Activated CD4-positive, alpha-beta T cell treated with anti-CD3 and anti-CD28 coated beads, Interleukin-2, amount 50 U/mL, for 24 hours (primary cell): ENCODE results near the gene SPINK9.

Experiments used
- DNase-seq, 2 donors: peaks; one replicate each; pipeline ENCODE4 v3.0.0-alpha.2; 2020; ENCODE audit warnings: low read depth in 1 of 2, low spot score in 1 of 2

SPINK9 gene

DNA sequence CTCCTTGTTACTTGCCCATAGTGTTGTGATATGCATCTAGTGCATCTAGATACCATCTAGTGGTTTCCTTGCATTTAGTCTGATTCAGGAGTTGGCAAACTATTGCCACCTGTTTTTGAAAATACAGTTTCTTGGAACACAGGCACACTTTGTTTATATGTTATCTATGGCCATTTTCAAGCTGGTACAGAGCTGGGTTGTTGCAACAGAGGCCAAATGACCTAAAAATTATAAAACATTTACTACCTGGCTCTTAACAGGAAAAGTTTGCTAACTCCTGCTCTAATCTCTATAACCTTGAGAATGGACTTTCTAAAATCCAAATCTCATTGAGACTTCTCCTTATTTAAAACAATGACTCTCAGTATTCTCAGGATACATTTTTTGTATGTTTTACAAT is 29.0 kb downstream of the SPINK9 start:
- DNase-seq = no peak

DNA sequence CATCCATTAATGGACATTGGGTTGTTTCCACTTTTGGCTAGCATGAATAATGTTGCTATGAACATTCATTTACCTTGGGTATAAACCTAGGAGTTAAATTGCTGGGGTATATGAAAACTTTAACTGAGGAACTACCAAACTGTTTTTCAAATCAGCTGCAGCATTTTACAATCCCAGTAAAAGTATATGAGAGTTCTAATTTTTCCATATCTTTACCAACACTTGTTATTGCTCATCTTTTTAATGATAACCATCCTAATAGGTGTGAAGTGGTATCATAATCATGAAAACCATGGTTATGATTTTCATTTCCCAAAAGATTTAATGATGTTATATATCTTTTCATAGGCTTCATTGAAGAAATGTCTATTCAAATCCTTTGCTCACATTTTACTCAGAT is 32.9 kb downstream of the SPINK9 start:
- DNase-seq = no peak

DNA sequence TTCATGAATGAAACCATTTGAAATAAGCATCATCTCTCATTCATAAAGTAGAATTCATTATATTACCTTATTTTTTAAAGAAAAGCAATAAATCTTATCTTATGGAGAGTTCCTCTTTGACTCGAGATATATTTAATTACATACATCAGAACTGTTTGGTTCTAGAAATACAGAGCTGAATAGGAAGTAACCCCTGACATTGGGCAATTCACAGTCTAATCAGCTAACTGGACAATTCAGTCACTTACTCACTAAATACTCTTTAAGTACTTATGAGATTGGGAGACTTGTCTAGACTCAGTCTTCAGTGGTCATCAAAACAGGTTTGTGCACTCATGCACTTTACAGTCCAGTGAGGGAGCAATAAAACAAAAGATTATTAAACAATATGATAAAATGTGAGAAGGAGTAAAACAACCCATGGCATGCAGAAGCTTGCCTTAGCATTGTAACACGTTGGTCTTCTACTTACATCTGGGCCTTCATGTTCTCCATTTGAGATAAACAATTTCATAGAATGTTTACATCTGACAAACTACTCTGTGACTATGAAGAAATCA is 36.9 kb downstream of the SPINK9 start:
- no peak for DNase-seq

DNA sequence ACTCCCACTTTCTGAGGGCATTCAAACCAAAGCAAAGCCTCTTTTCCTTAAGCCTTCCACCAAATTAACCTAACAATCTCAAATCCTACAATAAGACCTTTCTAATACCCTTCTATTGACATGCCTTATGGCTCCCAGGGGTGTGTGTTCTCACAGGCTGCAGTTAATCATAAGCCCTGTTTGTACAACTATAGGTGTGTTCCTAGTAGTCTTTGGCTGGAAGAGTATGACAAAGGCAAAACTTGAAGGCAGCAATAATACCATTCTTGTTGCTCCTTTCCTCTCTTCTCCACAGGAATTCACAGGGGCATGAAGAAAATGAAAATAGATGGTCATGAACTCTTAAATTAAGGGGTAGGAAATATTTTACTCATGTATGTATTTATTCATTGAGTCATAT is 37.5 kb downstream of the SPINK9 start:
- DNase-seq = no peak

DNA sequence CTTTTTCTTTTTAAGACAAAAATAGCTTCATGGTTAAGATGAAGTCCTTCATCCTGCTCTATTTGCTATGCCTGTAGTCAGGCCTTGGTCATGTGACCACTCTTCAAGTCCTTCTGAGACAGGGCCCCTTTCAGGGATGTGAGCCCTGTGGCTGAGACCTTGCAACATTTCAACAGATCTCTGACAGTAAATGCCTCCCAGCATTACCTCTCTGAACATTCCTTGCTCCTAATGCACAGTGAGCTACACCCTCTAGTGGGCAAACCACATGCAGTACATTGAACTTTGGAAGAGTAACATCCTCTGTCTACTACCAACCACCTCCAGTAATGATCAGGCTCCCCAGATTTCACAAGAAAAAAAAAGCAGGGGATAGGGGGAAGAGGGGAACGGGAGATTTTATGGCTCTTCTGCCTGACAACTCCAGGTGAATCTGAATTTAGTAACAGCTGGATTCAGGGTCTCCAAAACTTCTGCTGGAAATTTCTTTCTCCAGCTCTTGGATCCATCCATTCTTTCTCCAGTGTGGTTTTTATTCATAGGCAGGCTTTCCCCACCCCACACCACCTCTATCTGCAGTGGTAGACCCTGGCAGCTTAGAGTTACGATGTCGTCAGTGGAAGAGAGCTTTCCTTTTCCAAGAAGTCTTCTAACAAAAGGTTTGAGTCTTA is 39.5 kb downstream of the SPINK9 start:
- no peak for DNase-seq

DNA sequence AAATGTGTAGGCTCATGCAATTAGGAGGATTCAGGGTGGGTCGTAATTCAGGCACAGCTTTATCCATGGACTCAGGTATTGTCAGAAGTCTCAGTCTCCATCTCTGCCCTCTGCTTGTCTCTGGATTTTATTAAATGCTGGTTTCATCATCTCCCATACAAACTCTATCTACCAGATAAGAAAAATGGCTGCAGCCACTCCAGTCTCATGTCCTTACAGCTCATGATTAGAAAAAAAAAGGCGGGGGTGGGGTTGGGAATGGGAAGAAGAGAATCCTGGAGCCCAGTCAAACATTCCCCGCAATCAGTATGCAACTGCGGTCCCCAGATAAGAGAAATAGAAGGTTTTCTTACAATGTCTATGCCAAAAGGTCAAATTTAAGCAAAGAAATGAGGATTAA is 40.8 kb downstream of the SPINK9 start:
- DNase-seq = no peak

DNA sequence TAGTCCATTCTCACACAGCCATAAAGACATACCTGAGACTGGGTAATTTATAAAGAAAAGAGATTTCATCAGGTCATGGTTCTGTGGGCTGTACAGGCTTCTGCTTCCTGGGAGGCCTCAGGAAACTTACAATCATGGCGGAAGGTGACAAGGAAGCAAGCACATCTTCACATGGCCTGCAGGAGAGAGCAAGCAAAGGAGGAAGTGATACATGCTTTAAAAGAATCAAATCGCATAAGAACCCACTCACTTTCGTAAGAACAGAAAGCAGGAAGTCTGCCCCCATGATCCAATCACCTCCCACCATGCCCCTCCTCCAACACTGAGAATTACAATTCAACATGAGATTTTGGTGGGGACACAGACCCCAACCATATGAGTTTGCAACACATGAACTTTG is 43.3 kb downstream of the SPINK9 start:
- no peak for DNase-seq

DNA sequence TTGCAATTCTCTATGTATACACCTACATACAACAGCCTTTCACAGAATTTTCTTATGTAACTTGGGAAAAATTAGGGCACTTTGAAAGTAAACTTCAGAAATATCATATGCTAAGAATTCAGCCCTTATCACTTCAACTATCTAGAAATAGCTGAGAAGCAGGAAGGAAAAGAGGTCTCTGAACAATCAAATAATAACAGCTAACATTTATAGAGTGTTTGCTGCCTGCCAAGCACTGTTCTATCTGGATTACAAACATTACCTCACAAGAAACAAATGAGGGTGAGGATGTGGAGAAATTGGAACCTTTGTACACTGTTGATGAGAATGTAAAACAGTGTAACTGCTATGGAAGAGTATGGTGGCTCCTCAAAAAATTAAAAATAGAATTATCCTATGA is 44.0 kb downstream of the SPINK9 start:
- DNase-seq = no peak

DNA sequence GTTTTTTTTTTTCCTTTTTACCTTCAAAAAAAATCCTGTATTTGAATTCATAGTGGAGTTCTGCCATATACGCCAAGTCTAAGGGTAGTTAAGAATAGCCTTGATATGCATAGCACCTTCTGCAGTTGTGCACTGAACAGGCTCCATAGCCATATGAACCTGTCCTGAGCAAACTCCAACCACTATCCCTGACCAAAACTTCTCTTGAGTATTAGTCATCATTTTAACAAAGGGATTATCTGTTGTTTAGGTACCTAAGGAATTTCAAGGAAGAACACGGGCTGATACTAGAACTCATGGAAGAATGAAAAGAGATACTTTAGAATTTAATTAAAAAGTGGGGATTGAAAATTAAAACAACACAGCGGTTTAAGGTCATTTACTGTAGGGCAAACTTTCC is 46.5 kb downstream of the SPINK9 start:
- no peak for DNase-seq

DNA sequence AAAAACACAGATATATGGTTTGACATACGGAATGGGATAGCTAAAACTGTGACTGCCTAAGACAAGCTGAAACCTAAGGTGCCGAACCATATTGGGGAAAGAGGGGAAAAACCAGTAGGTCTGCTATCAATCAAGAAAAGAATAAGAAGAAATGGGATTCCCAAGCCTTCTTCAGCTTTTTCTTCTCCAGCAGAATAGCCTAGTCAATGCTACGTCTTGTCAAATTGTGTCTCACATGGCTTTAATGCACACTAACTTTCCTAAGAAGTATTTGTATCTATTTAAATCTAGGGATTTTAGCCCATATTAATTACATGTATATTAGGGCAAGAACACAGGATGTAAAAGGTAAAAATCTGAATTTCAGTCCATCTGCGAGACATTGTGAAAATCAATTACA is 47.6 kb downstream of the SPINK9 start:
- no peak for DNase-seq

DNA sequence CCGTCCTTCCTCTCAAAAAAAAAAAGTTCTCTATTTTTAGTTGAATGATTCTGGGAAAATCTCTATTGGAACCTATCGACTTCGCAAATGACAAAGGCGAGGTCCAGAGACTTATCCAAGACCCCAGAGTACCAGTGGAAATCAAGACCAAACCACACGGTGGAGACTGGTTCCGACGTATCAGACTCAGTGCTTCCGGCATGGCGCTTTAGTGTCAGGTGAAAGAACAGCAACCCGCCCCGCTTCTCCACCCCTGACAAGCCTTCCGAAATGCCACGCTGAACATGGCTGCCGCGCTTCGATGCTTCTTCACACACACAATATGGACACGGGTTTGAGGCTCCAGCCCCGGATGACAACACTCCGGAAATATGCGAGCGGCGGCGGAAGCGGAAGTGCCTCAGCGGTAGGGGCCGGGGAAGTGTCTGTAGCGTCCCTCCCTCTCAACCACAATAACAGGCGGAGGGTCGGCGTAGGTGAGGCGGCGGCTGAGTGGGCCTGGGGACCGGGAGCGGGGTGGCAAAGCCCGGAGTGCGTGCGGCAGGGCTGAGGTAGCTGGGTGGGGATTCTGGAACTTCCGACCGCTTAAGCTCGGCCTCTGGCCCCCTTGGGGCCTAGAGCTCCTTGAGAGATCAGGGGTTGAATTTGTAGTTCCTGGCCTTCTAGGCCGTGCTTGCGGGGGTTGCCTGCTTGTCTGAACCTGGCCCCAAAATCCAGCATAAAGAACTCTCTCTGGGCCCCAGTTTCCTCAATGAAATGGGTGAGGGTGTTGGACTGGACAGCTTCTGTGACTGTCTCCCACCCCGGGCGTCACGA is 48.4 kb downstream of the SPINK9 start, which contains the start of gene FBXO38:
TSS of gene FBXO38 (plus strand) at position 395 of the 816 bp plus-strand sequence. CDS start 10,819 bp downstream, outside the sequence.
- DNase-seq = peak; percentile 93 to 97

DNA sequence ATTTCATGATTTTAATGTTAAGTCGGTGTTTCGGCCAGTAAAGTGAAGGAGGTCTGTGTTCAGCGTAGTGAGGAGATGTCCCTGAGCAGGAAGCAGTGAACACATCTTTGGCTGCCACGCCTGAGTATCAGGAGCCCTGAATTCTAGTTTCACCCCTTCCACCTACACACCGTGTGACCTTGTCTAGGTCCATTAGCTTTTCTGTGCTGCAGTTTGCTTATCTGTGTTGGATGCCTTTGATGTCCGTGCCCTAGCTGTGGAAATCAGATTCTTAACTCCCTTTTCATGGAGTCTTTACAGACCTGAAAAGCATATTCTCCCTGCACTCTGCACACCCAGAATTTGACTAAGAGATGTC is 49.0 kb downstream of the SPINK9 start:
- DNase-seq = no peak

DNA sequence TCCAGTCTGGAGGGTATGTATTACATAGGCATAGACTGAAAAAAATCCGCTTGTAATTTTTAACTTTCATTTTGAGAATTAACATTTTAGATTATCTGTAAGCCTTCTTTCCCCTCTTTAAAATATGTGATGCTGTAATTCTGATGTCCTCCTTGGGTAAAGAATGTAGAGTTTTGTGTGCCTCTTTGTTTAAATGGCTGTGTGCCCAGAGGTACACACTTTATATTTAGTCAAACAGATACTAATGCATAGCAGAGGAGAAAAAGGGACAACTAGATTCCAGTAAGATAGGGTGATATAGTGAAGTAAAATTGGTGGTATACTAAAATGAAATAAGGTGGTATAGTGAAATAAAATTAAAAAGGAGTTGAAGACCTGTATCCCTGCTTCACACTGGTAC is 49.7 kb downstream of the SPINK9 start:
- no peak for DNase-seq

DNA sequence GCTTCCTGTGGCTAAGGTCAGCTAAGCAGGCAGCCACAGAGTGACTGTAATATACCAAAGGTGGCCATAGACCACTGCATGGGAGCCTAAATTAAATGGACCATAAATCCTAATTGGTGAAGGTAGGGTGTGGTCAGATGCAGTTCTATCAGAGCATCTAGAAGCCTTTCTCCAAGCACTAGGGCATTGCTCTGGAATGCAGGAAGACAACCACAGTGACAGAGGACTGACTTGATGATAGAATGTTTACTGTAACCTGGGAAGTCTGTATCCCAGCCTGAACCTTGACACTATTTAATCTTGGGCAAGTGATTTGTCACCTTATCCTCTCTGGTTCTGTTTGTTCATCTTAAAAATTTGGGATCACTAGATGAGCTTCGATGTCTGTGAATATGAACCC is 50.7 kb downstream of the SPINK9 start:
- DNase-seq = no peak

DNA sequence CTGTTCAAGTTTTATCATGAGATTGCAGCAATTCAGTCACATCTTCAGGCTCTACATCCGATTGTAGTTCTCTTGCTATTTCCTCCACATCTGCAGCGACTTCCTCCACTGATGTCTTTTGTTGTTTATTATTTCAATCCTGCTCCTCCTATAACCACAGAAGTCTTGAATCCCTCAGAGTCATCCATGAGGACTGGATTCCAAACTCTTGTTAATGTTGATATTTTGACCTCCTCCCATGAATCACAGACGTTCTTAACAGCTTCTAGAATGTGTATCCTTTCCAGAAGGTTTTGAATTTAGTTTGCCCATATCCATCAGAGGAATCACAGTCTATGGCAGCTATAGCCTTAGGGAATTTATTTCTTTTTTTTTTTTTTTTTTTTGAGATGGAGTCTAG is 52.0 kb downstream of the SPINK9 start:
- no peak for DNase-seq

DNA sequence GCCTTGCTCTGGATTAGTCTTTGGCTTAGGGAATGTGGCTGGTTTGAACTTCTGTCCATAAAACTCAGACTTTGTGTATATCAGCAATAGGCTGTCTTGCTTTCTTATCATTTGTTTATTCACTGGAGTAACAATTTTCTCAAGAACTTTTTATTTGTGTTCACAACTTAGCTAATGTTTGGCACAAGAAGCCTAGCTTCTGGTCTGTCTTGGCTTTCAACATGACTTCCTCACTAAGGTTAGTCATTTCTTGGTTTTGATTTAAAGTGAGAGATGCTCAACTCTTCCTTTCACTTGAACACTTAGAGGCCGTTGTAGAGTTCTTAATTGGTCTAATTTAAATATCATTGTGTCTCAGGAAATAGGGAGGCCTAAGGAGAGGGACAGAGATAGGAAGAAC is 53.3 kb downstream of the SPINK9 start:
- no peak for DNase-seq
